ENCODE results near the gene PTPRN2.

DNA sequence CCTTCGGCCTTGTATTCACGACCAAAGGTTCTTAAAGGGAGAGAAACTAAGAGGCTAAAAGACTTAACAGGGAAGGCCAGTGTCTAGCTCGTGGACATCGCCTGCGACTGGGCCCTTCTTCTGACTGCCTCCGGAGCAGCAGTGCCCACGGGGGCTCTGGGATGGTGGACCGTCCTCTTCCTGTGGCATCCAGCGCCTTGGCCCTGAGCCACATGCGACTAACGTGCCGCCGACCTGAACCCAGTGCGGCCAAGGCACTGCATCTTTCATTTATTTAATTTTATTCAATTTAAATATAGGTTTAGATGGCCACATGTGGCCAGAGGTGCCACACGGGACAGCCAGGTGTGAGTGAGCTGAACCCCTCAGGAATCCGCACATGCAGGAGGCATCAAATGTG, 451.7 kb downstream of the PTPRN2 start:
- TF ChIP-seq, protein P1, sequence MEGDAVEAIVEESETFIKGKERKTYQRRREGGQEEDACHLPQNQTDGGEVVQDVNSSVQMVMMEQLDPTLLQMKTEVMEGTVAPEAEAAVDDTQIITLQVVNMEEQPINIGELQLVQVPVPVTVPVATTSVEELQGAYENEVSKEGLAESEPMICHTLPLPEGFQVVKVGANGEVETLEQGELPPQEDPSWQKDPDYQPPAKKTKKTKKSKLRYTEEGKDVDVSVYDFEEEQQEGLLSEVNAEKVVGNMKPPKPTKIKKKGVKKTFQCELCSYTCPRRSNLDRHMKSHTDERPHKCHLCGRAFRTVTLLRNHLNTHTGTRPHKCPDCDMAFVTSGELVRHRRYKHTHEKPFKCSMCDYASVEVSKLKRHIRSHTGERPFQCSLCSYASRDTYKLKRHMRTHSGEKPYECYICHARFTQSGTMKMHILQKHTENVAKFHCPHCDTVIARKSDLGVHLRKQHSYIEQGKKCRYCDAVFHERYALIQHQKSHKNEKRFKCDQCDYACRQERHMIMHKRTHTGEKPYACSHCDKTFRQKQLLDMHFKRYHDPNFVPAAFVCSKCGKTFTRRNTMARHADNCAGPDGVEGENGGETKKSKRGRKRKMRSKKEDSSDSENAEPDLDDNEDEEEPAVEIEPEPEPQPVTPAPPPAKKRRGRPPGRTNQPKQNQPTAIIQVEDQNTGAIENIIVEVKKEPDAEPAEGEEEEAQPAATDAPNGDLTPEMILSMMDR (IDR thresholded peaks at IDR 0.05) = no peak
- no peak for TF ChIP-seq POLR2A (IDR thresholded peaks at IDR 0.05)
- TF ChIP-seq EP300 (IDR thresholded peaks at IDR 0.05) = no peak
- no peak for TF ChIP-seq POLR2AphosphoS5 (IDR thresholded peaks at IDR 0.05)
